ENCODE results near the gene PTPRG. TPM values are rescaled to one million over a fixed set of nuclear protein-coding genes. Genes with fewer than 3 reads are reported as not detected.

PTPRG gene
- total and polyA plus RNA-seq, 2 experiments from 2014 or later: 24.4 to 131 TPM

DNA sequence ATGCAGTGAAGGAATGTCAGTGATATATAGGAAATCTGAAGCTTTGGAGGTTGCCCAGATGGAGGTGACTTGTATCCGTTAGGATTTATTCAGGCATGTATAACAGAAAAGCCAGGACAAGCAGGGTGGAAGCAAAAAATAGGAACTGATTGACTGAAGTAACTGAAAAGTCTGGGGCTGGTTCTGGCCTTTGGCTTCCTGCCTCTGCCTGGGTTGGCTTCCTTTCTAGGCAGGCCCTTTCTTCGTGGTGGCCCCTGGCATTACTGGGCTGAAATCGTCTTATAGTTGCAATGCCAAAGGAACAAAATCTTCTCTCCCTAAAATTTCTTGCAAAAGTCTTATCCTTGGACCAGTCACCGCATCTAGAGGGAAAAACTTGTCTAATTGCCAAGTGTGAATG, 386.1 kb downstream of the PTPRG start (continued):
- TF ChIP-seq, protein P1, sequence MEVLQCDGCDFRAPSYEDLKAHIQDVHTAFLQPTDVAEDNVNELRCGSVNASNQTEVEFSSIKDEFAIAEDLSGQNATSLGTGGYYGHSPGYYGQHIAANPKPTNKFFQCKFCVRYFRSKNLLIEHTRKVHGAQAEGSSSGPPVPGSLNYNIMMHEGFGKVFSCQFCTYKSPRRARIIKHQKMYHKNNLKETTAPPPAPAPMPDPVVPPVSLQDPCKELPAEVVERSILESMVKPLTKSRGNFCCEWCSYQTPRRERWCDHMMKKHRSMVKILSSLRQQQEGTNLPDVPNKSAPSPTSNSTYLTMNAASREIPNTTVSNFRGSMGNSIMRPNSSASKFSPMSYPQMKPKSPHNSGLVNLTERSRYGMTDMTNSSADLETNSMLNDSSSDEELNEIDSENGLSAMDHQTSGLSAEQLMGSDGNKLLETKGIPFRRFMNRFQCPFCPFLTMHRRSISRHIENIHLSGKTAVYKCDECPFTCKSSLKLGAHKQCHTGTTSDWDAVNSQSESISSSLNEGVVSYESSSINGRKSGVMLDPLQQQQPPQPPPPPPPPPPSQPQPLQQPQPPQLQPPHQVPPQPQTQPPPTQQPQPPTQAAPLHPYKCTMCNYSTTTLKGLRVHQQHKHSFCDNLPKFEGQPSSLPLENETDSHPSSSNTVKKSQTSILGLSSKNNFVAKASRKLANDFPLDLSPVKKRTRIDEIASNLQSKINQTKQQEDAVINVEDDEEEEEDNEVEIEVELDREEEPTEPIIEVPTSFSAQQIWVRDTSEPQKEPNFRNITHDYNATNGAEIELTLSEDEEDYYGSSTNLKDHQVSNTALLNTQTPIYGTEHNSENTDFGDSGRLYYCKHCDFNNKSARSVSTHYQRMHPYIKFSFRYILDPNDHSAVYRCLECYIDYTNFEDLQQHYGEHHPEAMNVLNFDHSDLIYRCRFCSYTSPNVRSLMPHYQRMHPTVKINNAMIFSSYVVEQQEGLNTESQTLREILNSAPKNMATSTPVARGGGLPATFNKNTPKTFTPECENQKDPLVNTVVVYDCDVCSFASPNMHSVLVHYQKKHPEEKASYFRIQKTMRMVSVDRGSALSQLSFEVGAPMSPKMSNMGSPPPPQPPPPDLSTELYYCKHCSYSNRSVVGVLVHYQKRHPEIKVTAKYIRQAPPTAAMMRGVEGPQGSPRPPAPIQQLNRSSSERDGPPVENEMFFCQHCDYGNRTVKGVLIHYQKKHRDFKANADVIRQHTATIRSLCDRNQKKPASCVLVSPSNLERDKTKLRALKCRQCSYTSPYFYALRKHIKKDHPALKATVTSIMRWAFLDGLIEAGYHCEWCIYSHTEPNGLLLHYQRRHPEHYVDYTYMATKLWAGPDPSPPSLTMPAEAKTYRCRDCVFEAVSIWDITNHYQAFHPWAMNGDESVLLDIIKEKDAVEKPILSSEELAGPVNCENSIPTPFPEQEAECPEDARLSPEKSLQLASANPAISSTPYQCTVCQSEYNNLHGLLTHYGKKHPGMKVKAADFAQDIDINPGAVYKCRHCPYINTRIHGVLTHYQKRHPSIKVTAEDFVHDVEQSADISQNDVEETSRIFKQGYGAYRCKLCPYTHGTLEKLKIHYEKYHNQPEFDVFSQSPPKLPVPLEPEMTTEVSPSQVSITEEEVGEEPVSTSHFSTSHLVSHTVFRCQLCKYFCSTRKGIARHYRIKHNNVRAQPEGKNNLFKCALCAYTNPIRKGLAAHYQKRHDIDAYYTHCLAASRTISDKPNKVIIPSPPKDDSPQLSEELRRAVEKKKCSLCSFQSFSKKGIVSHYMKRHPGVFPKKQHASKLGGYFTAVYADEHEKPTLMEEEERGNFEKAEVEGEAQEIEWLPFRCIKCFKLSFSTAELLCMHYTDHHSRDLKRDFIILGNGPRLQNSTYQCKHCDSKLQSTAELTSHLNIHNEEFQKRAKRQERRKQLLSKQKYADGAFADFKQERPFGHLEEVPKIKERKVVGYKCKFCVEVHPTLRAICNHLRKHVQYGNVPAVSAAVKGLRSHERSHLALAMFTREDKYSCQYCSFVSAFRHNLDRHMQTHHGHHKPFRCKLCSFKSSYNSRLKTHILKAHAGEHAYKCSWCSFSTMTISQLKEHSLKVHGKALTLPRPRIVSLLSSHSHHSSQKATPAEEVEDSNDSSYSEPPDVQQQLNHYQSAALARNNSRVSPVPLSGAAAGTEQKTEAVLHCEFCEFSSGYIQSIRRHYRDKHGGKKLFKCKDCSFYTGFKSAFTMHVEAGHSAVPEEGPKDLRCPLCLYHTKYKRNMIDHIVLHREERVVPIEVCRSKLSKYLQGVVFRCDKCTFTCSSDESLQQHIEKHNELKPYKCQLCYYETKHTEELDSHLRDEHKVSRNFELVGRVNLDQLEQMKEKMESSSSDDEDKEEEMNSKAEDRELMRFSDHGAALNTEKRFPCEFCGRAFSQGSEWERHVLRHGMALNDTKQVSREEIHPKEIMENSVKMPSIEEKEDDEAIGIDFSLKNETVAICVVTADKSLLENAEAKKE (CRISPR knock-in tag; IDR thresholded peaks at IDR 0.05): no peak
- TF ChIP-seq, protein P2, sequence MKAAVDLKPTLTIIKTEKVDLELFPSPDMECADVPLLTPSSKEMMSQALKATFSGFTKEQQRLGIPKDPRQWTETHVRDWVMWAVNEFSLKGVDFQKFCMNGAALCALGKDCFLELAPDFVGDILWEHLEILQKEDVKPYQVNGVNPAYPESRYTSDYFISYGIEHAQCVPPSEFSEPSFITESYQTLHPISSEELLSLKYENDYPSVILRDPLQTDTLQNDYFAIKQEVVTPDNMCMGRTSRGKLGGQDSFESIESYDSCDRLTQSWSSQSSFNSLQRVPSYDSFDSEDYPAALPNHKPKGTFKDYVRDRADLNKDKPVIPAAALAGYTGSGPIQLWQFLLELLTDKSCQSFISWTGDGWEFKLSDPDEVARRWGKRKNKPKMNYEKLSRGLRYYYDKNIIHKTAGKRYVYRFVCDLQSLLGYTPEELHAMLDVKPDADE (IDR thresholded peaks at IDR 0.05): no peak
- TF ChIP-seq NANOG (IDR thresholded peaks at IDR 0.05; ENCODE audit: borderline replicate concordance): no peak

DNA sequence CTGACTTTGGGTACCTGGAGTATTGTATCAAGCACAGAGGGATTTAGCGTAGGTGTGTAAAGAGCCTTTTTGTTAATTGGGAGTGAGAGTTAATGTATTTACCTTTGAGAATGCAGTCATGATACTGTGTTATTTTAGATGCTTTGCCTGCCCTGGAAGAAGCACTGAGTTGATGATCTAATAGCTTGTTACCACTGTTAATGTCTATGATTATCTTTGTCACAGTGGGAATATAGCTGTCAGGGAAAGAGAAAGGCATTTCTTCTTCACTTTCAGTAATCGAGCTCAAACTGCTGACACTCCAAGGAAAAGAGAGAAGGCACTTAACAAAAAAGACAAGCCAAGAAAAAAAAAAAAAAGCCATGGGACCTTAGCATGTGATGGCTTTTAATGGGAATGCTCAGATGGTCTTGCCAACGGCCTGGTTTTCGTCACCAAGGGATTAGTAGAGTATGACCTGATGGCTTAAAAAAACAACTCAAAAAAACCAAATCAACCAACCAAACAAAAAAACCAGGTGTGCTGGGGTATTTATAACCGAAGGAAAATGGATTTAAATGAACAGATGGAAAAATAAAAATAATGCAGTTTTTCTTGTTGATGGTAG, 387.4 kb downstream of the PTPRG start:
- H3K4me1 Mint-ChIP-seq: peaks cover 74% of the 10 kb centered on the region
- Histone ChIP-seq H4K20me1 (replicated peaks; ENCODE audit: insufficient read depth) (no peaks in the 10 kb centered on the region; the same call in 1 of the 2 replicates), H3K4me1 (ENCODE audit: insufficient read depth) (peaks cover 79% of the 10 kb centered on the region), H3K4me2 (0 out of 2 replicates have a peak overlapping the region, but pooled peaks have one; percentile 34), H2AFZ (no peak overlapping the region), H3K36me3 (ENCODE audit: insufficient read depth) (no peaks in the 10 kb centered on the region), H3K79me2 (replicated peaks; ENCODE audit: insufficient read depth) (peaks cover 60% of the 10 kb centered on the region), H3K27me3 (ENCODE audit: insufficient read depth) (no peaks in the 10 kb centered on the region), H3K4me3 (no peak overlapping the region), H3F3A (replicated peaks; ENCODE audit: low read depth) (no peaks in the 10 kb centered on the region), H3K9me2 (ENCODE audit: insufficient read depth) (peaks cover 4% of the 10 kb centered on the region; the same call in 1 of the 2 replicates), H3K27ac (ENCODE audit: low read depth) (peak overlapping the region; percentile 40; the same call in 1 of the 2 replicates)
- DNase-seq (ENCODE audit: low spot score) (no peak), ATAC-seq (no peak)
- peak overlapping the region; percentile 16 for H3K27ac Mint-ChIP-seq
- H3K36me3 Mint-ChIP-seq (ENCODE audit: low read depth): no peaks in the 10 kb centered on the region
- H3K27me3 Mint-ChIP-seq (ENCODE audit: insufficient read depth, low read depth, poor library complexity): peaks cover 5% of the 10 kb centered on the region
- H3K9me3 Mint-ChIP-seq: no peaks in the 10 kb centered on the region
- H3K4me3 Mint-ChIP-seq: no peak overlapping the region; the same call in 2 of the 3 replicates
- TF ChIP-seq EZH2 (IDR thresholded peaks at IDR 0.05; ENCODE audit: low read depth, unreplicated experiment): no peak
- no peak for TF ChIP-seq ZNF114 (CRISPR knock-in tag; IDR thresholded peaks at IDR 0.05)
- TF ChIP-seq, protein P3, sequence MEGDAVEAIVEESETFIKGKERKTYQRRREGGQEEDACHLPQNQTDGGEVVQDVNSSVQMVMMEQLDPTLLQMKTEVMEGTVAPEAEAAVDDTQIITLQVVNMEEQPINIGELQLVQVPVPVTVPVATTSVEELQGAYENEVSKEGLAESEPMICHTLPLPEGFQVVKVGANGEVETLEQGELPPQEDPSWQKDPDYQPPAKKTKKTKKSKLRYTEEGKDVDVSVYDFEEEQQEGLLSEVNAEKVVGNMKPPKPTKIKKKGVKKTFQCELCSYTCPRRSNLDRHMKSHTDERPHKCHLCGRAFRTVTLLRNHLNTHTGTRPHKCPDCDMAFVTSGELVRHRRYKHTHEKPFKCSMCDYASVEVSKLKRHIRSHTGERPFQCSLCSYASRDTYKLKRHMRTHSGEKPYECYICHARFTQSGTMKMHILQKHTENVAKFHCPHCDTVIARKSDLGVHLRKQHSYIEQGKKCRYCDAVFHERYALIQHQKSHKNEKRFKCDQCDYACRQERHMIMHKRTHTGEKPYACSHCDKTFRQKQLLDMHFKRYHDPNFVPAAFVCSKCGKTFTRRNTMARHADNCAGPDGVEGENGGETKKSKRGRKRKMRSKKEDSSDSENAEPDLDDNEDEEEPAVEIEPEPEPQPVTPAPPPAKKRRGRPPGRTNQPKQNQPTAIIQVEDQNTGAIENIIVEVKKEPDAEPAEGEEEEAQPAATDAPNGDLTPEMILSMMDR (conservative IDR thresholded peaks at IDR 0.05; ENCODE audit: low read depth in 2 of 2): no peak
- TF ChIP-seq, protein P2 (IDR thresholded peaks at IDR 0.05): no peak
- no peak for TF ChIP-seq ZNF331 (CRISPR knock-in tag; IDR thresholded peaks at IDR 0.05; ENCODE audit: low read depth)

Data from GM23338 (cell line).